Fibroblast of lung (primary cell): ENCODE results near the gene CERS4.

Experiments used
- CTCF ChIP-seq, 2 donors: IDR thresholded peaks in 1 of 2; conservative IDR thresholded peaks in 1 of 2; 1 replicate in 1 of 2; 2 replicates in 1 of 2; pipeline ENCODE4 v1.5.1; 2011 to 2012; ENCODE audit warnings: low read length in 2 of 2, control low read depth in 1 of 2, inconsistent platforms in 1 of 2, low read depth in 1 of 2, mild to moderate bottlenecking in 1 of 2
- EZH2 ChIP-seq: IDR thresholded peaks from 2 replicates; pipeline ENCODE4 v1.5.1; 2012; ENCODE audit warnings: low read length, control low read depth, mild to moderate bottlenecking; ENCODE audit errors: missing control alignments

- TF ChIP-seq CTCF (conservative IDR thresholded peaks at IDR 0.05 in 1 of 2, IDR thresholded peaks at IDR 0.05 in 1 of 2; ENCODE audit: low read depth in 1 of 2, low read length in 2 of 2) (no peak), EZH2 (no peak)
Measured at GRCh38 chr19:8245869-8246835, 37.0 kb downstream of the CERS4 start.
